Stomach (tissue), 4 donors: Measurements from ENCODE around the gene TNRC18.
"Not testable (repeated sequence)": the region's sequence is repeated elsewhere in the genome, so short reads cannot be mapped to it uniquely, and the experiment has no call there.

Experiments
- CTCF ChIP-seq, 7 experiments: fragments of 450-650 bp in 4 of 7; fragments of 200-600 bp in 3 of 7; sonication (generic) in 3 of 7; IDR thresholded peaks; one replicate each; pipeline ENCODE4 v1.5.1; 2016 to 2019; ENCODE audit warnings: antibody characterized with exemption in 7 of 7, control low read depth in 2 of 7, mild to moderate bottlenecking in 1 of 7
- POLR2A ChIP-seq, 4 donors: fragments of 450-650 bp; IDR thresholded peaks; one replicate each; pipeline ENCODE4 v1.6.1; 2016; ENCODE audit warnings: antibody characterized with exemption in 4 of 4, control low read depth in 2 of 4, mild to moderate bottlenecking in 1 of 4, moderate library complexity in 1 of 4
- POLR2AphosphoS5 ChIP-seq, 3 donors: sonication (generic); formaldehyde crosslinking; IDR thresholded peaks; one replicate each; pipeline ENCODE4 v1.6.1; 2016; ENCODE audit warnings: antibody characterized with exemption in 3 of 3

GRCh38 chr7:5313076-5313885 is 110.4 kb downstream of the TNRC18 start:
- TF ChIP-seq POLR2AphosphoS5, CTCF, POLR2A (IDR thresholded peaks at IDR 0.05): not testable (repeated sequence)
